Common myeloid progenitor, CD34-positive (primary cell): ENCODE data around the gene C3orf18.

Experiments
- CTCF ChIA-PET: fragments of 350-600 bp; sonication (Branson Sonifier 250); formaldehyde crosslinking; loops from one replicate; lab custom pipeline; 2021; ENCODE audit warnings: antibody characterized with exemption; lab: Charles Lee
- POLR2A ChIA-PET: fragments of 350-600 bp; sonication (Branson Sonifier 250); formaldehyde crosslinking; loops from one replicate; lab custom pipeline; 2021; ENCODE audit warnings: antibody characterized with exemption; lab: Charles Lee
- DNase-seq, 3 donors: peaks; one replicate each; pipeline versions ENCODE4 v3.0.0 to v3.0.0-alpha.2; 2013
- H3K27ac ChIP-seq, 2 experiments: 1 replicate in 1 of 2; 2 replicates in 1 of 2; pipeline ENCODE4 v1.7.0; 2013; ENCODE audit warnings: inconsistent platforms in 2 of 2, low read length in 2 of 2, mild to moderate bottlenecking in 2 of 2, low read depth in 1 of 2, moderate library complexity in 1 of 2; ENCODE audit not compliant: severe bottlenecking in 2 of 2, insufficient read depth in 1 of 2, poor library complexity in 1 of 2
- H3K27me3 ChIP-seq, 5 experiments: replicated peaks in 2 of 5; 1 replicate in 3 of 5; 2 replicates in 2 of 5; pipeline versions ENCODE4 v1.6.1 to v1.7.0; 2013; ENCODE audit warnings: low read length in 4 of 5, mild to moderate bottlenecking in 2 of 5, moderate library complexity in 2 of 5, inconsistent platforms in 1 of 5; ENCODE audit not compliant: insufficient read depth in 5 of 5, control insufficient read depth in 4 of 5
- H3K36me3 ChIP-seq, 4 experiments: 1 replicate in 2 of 4; 2 replicates in 2 of 4; pipeline versions ENCODE4 v1.6.1 to v1.7.0; 2013; ENCODE audit warnings: low read length in 3 of 4, control low read depth in 1 of 4, mild to moderate bottlenecking in 1 of 4; ENCODE audit not compliant: control insufficient read depth in 4 of 4, insufficient read depth in 4 of 4
- H3K4me1 ChIP-seq, 4 experiments: 1 replicate in 3 of 4; 2 replicates in 1 of 4; pipeline versions ENCODE4 v1.6.1 to v1.7.1; 2013; ENCODE audit warnings: low read length in 3 of 4, mild to moderate bottlenecking in 3 of 4, control low read depth in 1 of 4, inconsistent platforms in 1 of 4, moderate library complexity in 1 of 4; ENCODE audit not compliant: control insufficient read depth in 4 of 4, insufficient read depth in 4 of 4; ENCODE audit errors: control extremely low read depth in 1 of 4
- H3K4me3 ChIP-seq, 7 experiments: 1 replicate in 4 of 7; 2 replicates in 3 of 7; pipeline versions ENCODE4 v1.5.1 to v1.7.0; 2013; ENCODE audit warnings: mild to moderate bottlenecking in 7 of 7, low read length in 6 of 7, moderate library complexity in 6 of 7, inconsistent platforms in 2 of 7, low read depth in 2 of 7, control low read depth in 1 of 7; ENCODE audit not compliant: insufficient read depth in 4 of 7, control insufficient read depth in 1 of 7; ENCODE audit errors: extremely low read depth in 1 of 7
- H3K9me3 ChIP-seq, 5 experiments: 1 replicate in 4 of 5; 2 replicates in 1 of 5; pipeline versions ENCODE4 v1.6.1 to v1.7.1; 2013; ENCODE audit warnings: low read length in 4 of 5, mild to moderate bottlenecking in 2 of 5, inconsistent platforms in 1 of 5, low read depth in 1 of 5, moderate library complexity in 1 of 5; ENCODE audit not compliant: control insufficient read depth in 4 of 5, insufficient read depth in 2 of 5; ENCODE audit errors: control extremely low read depth in 1 of 5
- WGBS: methylation state at CpG from one replicate; pipeline ENCODE4 v1.1.5; 2013; ENCODE audit not compliant: insufficient coverage; 5-methylcytosine and 5-hydroxymethylcytosine counted together

Gene C3orf18

GRCh38 chr3:50568947-50569749, 1.6 kb upstream of the C3orf18 start, which contains the start of gene HEMK1:
Gene HEMK1 (plus strand): TSS chr3:50569522. CDS start chr3:50571105, 1,583 bp downstream.
- POLR2A ChIA-PET, result interaction anchor here (0.7 to 1.7 kb wide), 8 partner anchors 21 to 816 kb away, joined by 3 to 6 read pairs (median 4); partner anchors contain the start of genes CISH, MANF and MAPKAPK3
- Histone ChIP-seq H3K4me1 (peaks cover 7 to 57% (median 47%) of the 10 kb centered on the region in 4 experiments), H3K36me3 (peaks cover 0 to 6% (median 2%) of the 10 kb centered on the region in 4 experiments), H3K9me3 (no peaks in the 10 kb centered on the region), H3K27ac (peak within 1 kb of the TSS; percentile 40 to 80), H3K4me3 (peak within 1 kb of the TSS; percentile 69 to 98 (median 91)), H3K27me3 (peaks cover 0 to 4% (median 0%) of the 10 kb centered on the region in 5 experiments)
- CTCF ChIA-PET, result interaction anchor here (0.8 to 18.0 kb wide), 7 partner anchors 8 to 820 kb away, joined by 3 to 799 read pairs (median 10); partner anchors contain the start of genes CISH and MAPKAPK3
- DNase-seq, result peak; percentile 92 to 93 (median 93)
- WGBS, result 0% methylated on average over 45 of the region's 55 CpGs

GRCh38 chr3:50567011-50567385, 549 bp downstream of the C3orf18 start:
- peak overlapping the region in 6 of 7 experiments; percentile 50 to 91 (median 62) for H3K4me3 ChIP-seq
- H3K36me3 ChIP-seq, result no peaks in the 10 kb centered on the region
- no peak overlapping the region for H3K27ac ChIP-seq
- DNase-seq, result no peak
- H3K4me1 ChIP-seq, result peaks cover 7 to 36% (median 30%) of the 10 kb centered on the region in 4 experiments
- H3K27me3 ChIP-seq, result peaks cover 0 to 4% (median 0%) of the 10 kb centered on the region in 5 experiments
- ChIA-PET POLR2A (interaction anchor here (0.5 kb wide), 1 partner anchor 19 kb away, joined by 3 read pairs; no protein-coding TSS in a partner anchor), CTCF (interaction anchor here (0.9 to 18.0 kb wide), 4 partner anchors 16 to 86 kb away, joined by 3 to 799 read pairs (median 104); partner anchors contain the start of genes CISH and MAPKAPK3)
- 6% methylated on average over 3 of the region's 11 CpGs for WGBS
- no peaks in the 10 kb centered on the region for H3K9me3 ChIP-seq

- ChIA-PET CTCF (interaction anchor here (18.0 kb wide), 1 partner anchor 52 kb away, joined by 799 read pairs; the partner anchor contains the start of genes CISH and MAPKAPK3), POLR2A (no interaction called here)
These were observed 3.2 kb downstream of the C3orf18 start for GRCh38 chr3:50564321-50564720.

GRCh38 chr3:50563867-50564266, 3.7 kb downstream of the C3orf18 start:
- 100% methylated on average over 2 of the region's 2 CpGs for WGBS
- DNase-seq, result no peak
- ChIA-PET POLR2A (no interaction called here), CTCF (interaction anchor here (18.0 kb wide), 1 partner anchor 52 kb away, joined by 799 read pairs; the partner anchor contains the start of genes CISH and MAPKAPK3)
- Histone ChIP-seq H3K27ac (no peak overlapping the region), H3K4me1 (peaks cover 0 to 20% (median 15%) of the 10 kb centered on the region in 4 experiments), H3K9me3 (no peaks in the 10 kb centered on the region), H3K36me3 (no peaks in the 10 kb centered on the region), H3K27me3 (peaks cover 0 to 4% (median 0%) of the 10 kb centered on the region in 5 experiments), H3K4me3 (no peak overlapping the region)

More at GRCh38 chr3:50564321-50564720, 3.2 kb downstream of the C3orf18 start:
- Histone ChIP-seq H3K27me3 (peaks cover 0 to 4% (median 0%) of the 10 kb centered on the region in 5 experiments), H3K4me3 (no peak overlapping the region), H3K4me1 (peaks cover 0 to 23% (median 15%) of the 10 kb centered on the region in 4 experiments), H3K27ac (no peak overlapping the region), H3K9me3 (no peaks in the 10 kb centered on the region), H3K36me3 (no peaks in the 10 kb centered on the region)
- no peak for DNase-seq
- 77% methylated on average over 1 of the region's 1 CpG for WGBS

GRCh38 chr3:50562861-50563260, 4.7 kb downstream of the C3orf18 start:
- H3K4me3 ChIP-seq, result no peak overlapping the region
- peaks cover 0 to 10% (median 5%) of the 10 kb centered on the region in 4 experiments for H3K4me1 ChIP-seq
- H3K27me3 ChIP-seq, result peaks cover 0 to 2% (median 0%) of the 10 kb centered on the region in 5 experiments
- no peak overlapping the region for H3K27ac ChIP-seq
- POLR2A ChIA-PET, result no interaction called here
- no peaks in the 10 kb centered on the region for H3K9me3 ChIP-seq
- H3K36me3 ChIP-seq, result no peaks in the 10 kb centered on the region
- 100% methylated on average over 1 of the region's 2 CpGs for WGBS
- CTCF ChIA-PET, result interaction anchor here (18.0 kb wide), 1 partner anchor 53 kb away, joined by 799 read pairs; the partner anchor contains the start of genes CISH and MAPKAPK3
- DNase-seq, result no peak

- Histone ChIP-seq H3K4me3 (no peak overlapping the region), H3K9me3 (no peaks in the 10 kb centered on the region), H3K27ac (no peak overlapping the region), H3K4me1 (no peaks in the 10 kb centered on the region), H3K27me3 (no peaks in the 10 kb centered on the region), H3K36me3 (no peaks in the 10 kb centered on the region)
- POLR2A ChIA-PET, result no interaction called here
- DNase-seq, result no peak
- CTCF ChIA-PET, result interaction anchor here (1.0 to 5.2 kb wide), 2 partner anchors 16 to 17 kb away, joined by 3 to 20 read pairs; no protein-coding TSS in a partner anchor
These were observed 7.8 kb downstream of the C3orf18 start for GRCh38 chr3:50559702-50560101.
